Adrenal gland (tissue), 5 donors: Measurements from ENCODE around the gene MRPL2.

Source experiments
- CTCF ChIP-seq, 6 experiments: fragments of 450-650 bp in 4 of 6; fragments of 200-600 bp in 2 of 6; sonication (generic) in 1 of 6; IDR thresholded peaks; 1 replicate in 5 of 6; 2 replicates in 1 of 6; pipeline versions ENCODE4 v1.5.1 to v1.8.0; 2016 to 2021; ENCODE audit warnings: antibody characterized with exemption in 6 of 6, mild to moderate bottlenecking in 2 of 6, moderate library complexity in 1 of 6
- POLR2A ChIP-seq, 2 donors: fragments of 450-650 bp; IDR thresholded peaks; one replicate each; pipeline ENCODE4 v1.6.1; 2017; ENCODE audit warnings: antibody characterized with exemption in 2 of 2, mild to moderate bottlenecking in 2 of 2, moderate library complexity in 1 of 2
- donor health status: DM: no; HTN: no; CAD: no.

- TF ChIP-seq CTCF (IDR thresholded peaks at IDR 0.05), result no peak
- no peak for TF ChIP-seq POLR2A (IDR thresholded peaks at IDR 0.05)
These were observed 18.8 kb upstream of the MRPL2 start for GRCh38 chr6:43077981-43078511.
